HG03139 (cell line): ENCODE data around the gene DUSP28.

Experiments used
- ATAC-seq: cut with Tn5 transposase; IDR thresholded peaks from one replicate; pipeline ENCODE4 v1.9.1; 2021; ENCODE audit not compliant: unreplicated experiment

DUSP28 gene

GRCh38 chr2:240585681-240586197 is 25.6 kb downstream of the DUSP28 start:
- ATAC-seq: no peak

- ATAC-seq: peak; percentile 56
Observed at GRCh38 chr2:240586198-240586918, 26.2 kb downstream of the DUSP28 start, which contains the start of gene CAPN10. Gene CAPN10, plus strand, starts transcription at chr2:240586734. Its CDS starts 178 bp downstream, at chr2:240586912.

GRCh38 chr2:240586919-240587800 is 27.0 kb downstream of the DUSP28 start:
- peak; percentile 4 for ATAC-seq

- ATAC-seq: no peak
Observed at GRCh38 chr2:240588006-240588655, 28.0 kb downstream of the DUSP28 start.

- no peak for ATAC-seq
Observed at GRCh38 chr2:240588669-240589068, 28.5 kb downstream of the DUSP28 start.

- no peak for ATAC-seq
Observed at GRCh38 chr2:240589375-240589774, 29.2 kb downstream of the DUSP28 start.

- no peak for ATAC-seq
Observed at GRCh38 chr2:240589850-240590525, 29.8 kb downstream of the DUSP28 start.

- no peak for ATAC-seq
Observed at GRCh38 chr2:240590681-240591111, 30.5 kb downstream of the DUSP28 start.

- no peak for ATAC-seq
Observed at GRCh38 chr2:240591226-240591625, 31.1 kb downstream of the DUSP28 start.

- no peak for ATAC-seq
Observed at GRCh38 chr2:240591784-240592183, 31.6 kb downstream of the DUSP28 start.

GRCh38 chr2:240593026-240593702 is 33.0 kb downstream of the DUSP28 start:
- ATAC-seq: no peak

GRCh38 chr2:240593703-240594451 is 33.7 kb downstream of the DUSP28 start:
- no peak for ATAC-seq

- no peak for ATAC-seq
Observed at GRCh38 chr2:240594511-240595380, 34.6 kb downstream of the DUSP28 start.

- ATAC-seq: no peak
Observed at GRCh38 chr2:240595381-240596079, 35.4 kb downstream of the DUSP28 start.

- ATAC-seq: no peak
Observed at GRCh38 chr2:240596080-240596460, 35.9 kb downstream of the DUSP28 start.

GRCh38 chr2:240596491-240596931 is 36.4 kb downstream of the DUSP28 start:
- ATAC-seq: no peak

GRCh38 chr2:240597054-240597418 is 36.9 kb downstream of the DUSP28 start:
- no peak for ATAC-seq
